GM19467 (cell line): ENCODE results near the gene MMAA.
A peak's percentile ranks its signal among the peaks of the same experiment; 100 is the strongest.
"Not testable (repeated sequence)": the region's sequence is repeated elsewhere in the genome, so short reads cannot be mapped to it uniquely, and the experiment has no call there.

Experiments used
- ATAC-seq: cut with Tn5 transposase; IDR thresholded peaks from one replicate; pipeline ENCODE4 v1.9.1; 2021; ENCODE audit warnings: mild to moderate bottlenecking, moderate library complexity; ENCODE audit not compliant: unreplicated experiment

The MMAA gene

DNA sequence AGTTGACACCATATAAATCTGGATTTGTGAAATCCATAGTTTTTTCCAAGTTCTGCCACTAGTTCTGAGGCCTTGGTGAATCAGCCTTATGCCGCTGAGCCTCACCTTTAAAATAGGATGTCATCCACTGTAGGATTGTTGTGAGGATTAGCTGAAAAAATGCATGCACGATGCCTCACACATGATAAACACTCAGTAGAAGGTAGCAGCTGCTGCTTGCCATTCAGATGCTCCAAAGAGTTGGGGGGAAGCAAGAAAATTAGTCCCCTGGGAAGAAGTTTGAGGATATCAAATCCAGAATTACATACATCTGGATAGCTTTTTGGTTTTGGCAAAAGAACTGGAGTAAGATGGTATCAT lies 7.4 kb downstream of the MMAA start:
- no peak for ATAC-seq

DNA sequence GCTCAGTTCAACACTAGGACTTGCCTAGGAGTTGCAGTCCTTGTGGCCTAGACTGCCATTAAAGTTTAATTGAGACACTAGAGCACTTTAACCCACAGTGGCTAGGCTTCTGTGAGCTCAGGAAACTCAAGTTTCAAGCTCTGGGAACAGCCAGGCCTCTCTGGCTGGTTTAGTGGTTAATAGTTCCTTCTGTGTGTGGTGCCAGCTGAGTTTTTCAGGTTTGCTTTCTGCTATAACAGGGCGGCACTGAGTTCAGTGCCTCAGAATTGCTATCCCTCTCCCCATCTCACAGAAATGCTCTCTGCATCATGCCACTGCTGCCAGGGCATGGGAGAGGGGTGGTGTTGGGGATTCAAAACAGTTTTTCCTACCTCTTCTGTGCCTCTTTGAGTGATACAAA lies 15.9 kb downstream of the MMAA start:
- no peak for ATAC-seq

DNA sequence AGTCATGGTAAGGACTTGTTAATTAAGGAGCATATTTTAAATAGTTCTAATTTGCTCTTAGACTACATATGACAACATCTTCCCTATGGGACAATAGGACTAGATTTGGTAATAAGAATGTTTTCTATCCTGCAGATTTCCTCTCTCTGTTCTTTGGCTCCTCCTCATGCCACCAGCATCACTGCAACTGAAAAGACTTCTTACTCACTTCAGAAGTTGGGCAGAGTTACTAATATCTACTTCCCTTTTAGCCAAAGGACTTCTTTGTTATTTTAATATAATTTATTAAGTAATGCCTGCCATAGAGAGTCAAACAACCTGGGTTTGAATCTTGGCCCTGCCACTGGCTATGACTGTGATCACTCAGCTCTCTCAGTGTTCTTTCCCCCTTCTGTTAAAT lies 16.4 kb downstream of the MMAA start:
- no peak for ATAC-seq

DNA sequence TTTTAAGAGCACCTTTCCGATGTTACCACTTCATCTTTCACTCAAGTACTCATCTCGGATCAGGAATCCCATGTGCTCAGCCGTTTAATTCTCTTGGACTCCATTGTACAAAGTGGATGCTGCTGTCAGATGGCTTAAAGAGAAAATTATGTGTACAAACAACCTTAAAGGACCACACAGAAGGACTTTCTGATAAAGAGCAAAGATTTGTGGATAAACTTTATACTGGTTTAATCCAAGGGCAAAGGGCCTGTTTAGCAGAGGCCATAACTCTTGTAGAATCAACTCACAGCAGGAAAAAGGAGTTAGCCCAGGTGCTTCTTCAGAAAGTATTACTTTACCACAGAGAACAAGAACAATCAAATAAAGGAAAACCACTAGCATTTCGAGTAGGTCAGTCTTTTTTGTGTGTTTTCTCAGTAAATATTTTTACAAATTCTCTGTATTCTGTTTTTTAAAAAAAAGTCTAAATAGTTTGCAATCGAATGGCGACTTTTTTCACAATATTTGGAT lies 20.1 kb downstream of the MMAA start:
- ATAC-seq, result no peak

GRCh38 chr4:145640236-145640635 lies 21.1 kb downstream of the MMAA start:
- ATAC-seq, result not testable (repeated sequence)

DNA sequence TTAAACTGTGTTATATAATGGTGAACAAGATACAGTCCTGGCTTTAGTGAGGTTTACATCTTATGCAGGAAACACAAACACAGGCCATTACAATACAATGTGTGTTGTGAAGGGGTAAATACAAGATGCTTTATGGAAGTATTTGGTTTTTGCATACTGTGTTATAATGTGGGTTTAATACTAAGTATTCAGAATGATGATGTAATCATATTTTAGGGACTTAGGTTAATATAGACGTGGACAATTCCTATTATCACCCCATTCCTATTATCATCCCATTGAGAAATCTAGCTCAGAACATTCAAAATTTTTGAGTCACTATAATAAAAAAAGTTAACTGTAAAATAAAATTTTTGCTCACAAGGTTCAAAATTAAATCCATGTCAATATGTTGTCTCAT lies 24.1 kb downstream of the MMAA start:
- ATAC-seq, result no peak

GRCh38 chr4:145644699-145645098 lies 25.5 kb downstream of the MMAA start:
- no peak for ATAC-seq

- ATAC-seq, result no peak
These were observed 37.0 kb downstream of the MMAA start for GRCh38 chr4:145656156-145656555.

GRCh38 chr4:145660064-145660463 lies 40.9 kb downstream of the MMAA start:
- ATAC-seq, result no peak

DNA sequence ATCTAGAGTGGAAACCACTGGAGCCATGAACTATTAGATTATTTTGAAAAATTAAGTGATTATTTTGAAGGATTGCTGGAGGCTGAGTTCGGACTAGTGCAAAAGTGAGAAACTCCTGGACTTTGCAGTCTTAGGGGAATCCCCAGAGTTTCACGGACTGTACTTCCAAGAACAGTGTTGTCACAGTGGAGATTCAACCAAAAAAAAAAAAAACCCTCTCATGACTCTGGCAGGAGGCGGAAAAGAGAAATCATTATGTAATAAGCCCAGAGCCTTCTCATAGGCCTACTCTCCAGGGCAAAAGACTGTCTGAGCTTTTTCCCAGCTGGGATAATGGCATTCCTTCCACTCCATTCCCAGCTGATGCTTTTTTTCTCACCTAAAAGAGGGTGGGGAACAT lies 44.0 kb downstream of the MMAA start:
- ATAC-seq, result no peak

DNA sequence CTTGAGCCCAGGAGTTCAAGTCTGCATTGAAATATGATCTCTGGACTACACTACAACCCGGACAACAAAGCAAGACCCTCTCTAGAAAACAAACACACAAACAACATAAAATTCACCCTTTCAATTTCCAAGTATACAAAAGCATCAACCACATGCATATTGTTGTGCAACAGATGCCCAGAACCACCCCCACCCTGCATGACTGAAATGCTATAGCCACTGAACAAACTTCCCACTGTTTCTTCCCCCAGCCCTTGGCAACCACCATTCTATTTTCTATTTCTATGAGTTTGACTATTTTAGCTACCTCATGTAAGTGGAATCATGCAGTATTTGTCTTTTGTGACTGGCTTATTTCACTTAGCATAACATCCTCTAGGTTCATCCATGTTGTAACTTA lies 46.6 kb downstream of the MMAA start:
- no peak for ATAC-seq

- ATAC-seq, result peak; percentile 46
These were observed 51.2 kb downstream of the MMAA start for GRCh38 chr4:145670422-145670821.

DNA sequence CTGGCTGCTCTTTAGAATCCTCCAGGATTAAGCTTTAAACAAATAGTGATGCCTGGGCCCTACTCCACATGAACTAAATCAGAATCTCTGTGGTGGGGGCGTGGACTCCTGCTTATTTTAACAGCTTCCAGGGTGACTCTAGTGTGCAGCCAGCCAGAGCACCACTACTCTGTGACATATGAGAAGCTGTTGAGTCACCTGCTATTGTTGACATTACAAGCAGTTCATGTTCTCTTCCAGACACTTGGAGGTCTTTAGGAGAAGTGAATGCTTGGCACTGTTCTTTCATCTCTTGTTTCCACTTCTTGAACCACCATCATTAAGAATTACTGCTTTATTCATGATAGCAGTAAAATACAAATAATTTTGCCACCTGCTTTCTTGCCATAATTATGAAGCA lies 60.3 kb downstream of the MMAA start:
- ATAC-seq, result no peak

GRCh38 chr4:145679991-145680455 lies 60.8 kb downstream of the MMAA start, which contains the start of gene C4orf51:
Gene C4orf51, plus strand, starts transcription at chr4:145680146. Its CDS starts 58 bp downstream, at chr4:145680204.
- no peak for ATAC-seq

GRCh38 chr4:145680902-145681301 lies 61.7 kb downstream of the MMAA start:
- ATAC-seq, result no peak

- no peak for ATAC-seq
These were observed 62.3 kb downstream of the MMAA start for GRCh38 chr4:145681518-145681917.

- ATAC-seq, result no peak
These were observed 62.8 kb downstream of the MMAA start for GRCh38 chr4:145681956-145682355.

DNA sequence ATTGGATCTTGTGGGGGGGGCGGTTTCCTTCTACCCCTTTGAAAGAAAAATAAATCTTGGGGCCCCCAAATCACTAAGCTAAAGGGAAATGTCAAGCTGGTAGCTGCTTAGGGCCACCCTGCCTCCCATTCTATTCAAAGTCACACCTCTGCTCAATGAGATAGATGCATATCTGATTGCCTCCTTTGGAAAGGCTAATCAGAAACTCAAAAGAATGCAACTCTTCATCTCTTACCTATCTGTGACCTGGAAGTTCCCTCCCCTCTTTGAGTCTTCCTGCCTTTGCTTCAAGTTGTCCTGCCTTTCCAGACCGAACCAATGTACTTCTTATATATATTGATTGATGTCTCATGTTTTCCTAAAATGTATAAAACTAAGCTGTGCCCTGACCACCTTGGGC lies 67.8 kb downstream of the MMAA start:
- no peak for ATAC-seq

- no peak for ATAC-seq
These were observed 71.4 kb downstream of the MMAA start for GRCh38 chr4:145690610-145691009.

- not testable (repeated sequence) for ATAC-seq
These were observed 72.2 kb downstream of the MMAA start for GRCh38 chr4:145691416-145691815.

- ATAC-seq, result no peak
These were observed 75.7 kb downstream of the MMAA start for GRCh38 chr4:145694929-145695328.

DNA sequence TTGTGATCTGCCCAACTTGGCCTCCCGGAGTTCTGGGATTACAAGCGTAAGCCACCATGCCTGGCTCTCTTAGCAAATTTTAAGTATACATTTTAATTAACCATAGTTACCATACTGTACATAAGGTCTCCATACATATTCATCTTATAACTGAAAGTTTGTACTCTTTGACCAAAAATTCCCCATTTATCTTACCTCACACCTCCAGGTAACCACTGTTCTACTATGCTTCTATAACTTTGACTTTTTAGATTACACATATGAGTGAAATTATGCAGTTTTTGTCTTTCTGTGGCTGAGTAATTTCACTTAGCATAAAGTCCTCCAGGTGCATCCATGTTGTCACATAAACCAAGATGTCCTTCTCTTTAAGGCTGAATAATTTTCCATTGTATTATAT lies 78.1 kb downstream of the MMAA start:
- no peak for ATAC-seq

DNA sequence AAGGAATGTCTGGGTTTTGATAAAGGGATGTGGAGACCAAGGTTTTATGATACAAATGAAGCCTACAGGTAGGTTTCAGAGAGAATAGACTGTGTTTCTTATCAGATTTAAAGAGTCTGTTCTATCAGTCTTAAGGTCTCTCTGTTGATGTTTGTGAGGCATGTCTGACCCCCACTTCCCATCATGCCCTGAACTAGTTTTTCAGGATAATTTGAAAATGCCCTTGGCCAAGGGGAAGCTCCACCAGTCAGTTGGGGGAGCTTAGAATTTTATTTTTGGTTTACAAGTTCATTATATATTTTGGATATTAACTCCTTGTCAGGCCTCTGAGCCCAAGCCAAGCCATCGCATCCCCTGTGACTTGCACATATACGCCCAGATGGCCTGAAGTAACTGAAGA lies 79.3 kb downstream of the MMAA start:
- ATAC-seq, result no peak
